ENCODE measurements around the gene NRG2. TPM values are rescaled to one million over a fixed set of nuclear protein-coding genes. Genes with fewer than 3 reads are reported as not detected.

NRG2 gene
- total RNA-seq, 4 donors from 2014 or later: 0.66 to 4.9 (median 2.5) TPM

GRCh38 chr5:140014751-140015150 lies 28.3 kb downstream of the NRG2 start:
- no peaks in the 10 kb centered on the region for H3K9me3 ChIP-seq
- no peaks in the 10 kb centered on the region for H3K36me3 ChIP-seq
- no peak for TF ChIP-seq CTCF (IDR thresholded peaks at IDR 0.05)
- TF ChIP-seq POLR2A (IDR thresholded peaks at IDR 0.05): no peak
- DNase-seq: no peak
- peaks cover 0 to 14% (median 0%) of the 10 kb centered on the region in 4 donors for H3K27me3 ChIP-seq
- 85 to 89% methylated on average over 2 of the region's 2 CpGs for WGBS, 2 donors
- no peaks in the 10 kb centered on the region for H3K4me1 ChIP-seq
- intact Hi-C loops (cut with DNase I): no loop called here
- H3K4me3 ChIP-seq: no peak overlapping the region
- H3K27ac ChIP-seq: no peak overlapping the region

DNA sequence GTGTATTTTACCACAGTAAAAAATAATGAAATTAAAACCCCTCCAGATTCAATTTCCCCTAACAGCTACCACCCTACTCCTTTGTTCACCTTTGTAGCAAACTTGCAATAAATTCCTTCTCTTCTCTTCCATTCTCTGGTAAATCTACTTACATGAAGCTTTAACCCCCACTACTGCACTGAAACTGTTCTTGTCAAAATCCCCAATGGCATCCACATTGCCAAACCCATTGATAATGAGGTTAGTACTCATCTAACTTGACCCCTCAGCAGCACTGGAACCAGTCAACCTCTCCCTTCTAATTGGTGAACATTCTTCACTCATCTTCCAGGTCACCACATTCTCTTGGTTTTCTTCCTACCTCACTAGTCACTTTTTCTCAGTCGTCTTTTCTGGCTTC lies 29.6 kb downstream of the NRG2 start:
- Histone ChIP-seq H3K27ac (no peak overlapping the region), H3K4me1 (no peaks in the 10 kb centered on the region), H3K27me3 (peaks cover 0 to 14% (median 0%) of the 10 kb centered on the region in 4 donors), H3K36me3 (no peaks in the 10 kb centered on the region), H3K4me3 (no peak overlapping the region), H3K9me3 (no peaks in the 10 kb centered on the region)
- DNase-seq: no peak
- TF ChIP-seq POLR2A (IDR thresholded peaks at IDR 0.05) (no peak), CTCF (IDR thresholded peaks at IDR 0.05) (no peak)
- intact Hi-C loops (cut with DNase I): no loop called here
- WGBS, 2 donors: 71 to 88% methylated on average over 1 of the region's 1 CpG

DNA sequence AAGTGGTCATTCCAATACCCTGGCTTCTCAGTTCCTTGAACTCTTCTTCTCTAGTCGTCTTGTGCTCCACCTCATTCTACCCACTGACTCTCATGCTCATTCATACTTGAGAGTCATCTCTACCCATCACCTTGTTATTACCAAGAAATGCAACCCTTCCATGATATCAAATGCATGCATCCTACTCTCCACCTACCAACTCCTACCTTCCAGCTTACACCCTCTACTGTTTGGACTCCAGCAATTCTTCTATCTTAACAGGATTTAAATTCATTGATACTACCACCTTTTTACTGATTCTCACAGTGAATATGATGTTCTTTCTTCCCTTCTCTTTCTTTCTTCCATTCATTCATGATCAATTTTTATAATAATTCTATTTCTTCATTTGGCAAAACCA lies 30.7 kb downstream of the NRG2 start:
- Histone ChIP-seq H3K27ac (no peak overlapping the region), H3K9me3 (no peaks in the 10 kb centered on the region), H3K4me3 (no peak overlapping the region), H3K27me3 (peaks cover 0 to 14% (median 0%) of the 10 kb centered on the region in 4 donors), H3K36me3 (no peaks in the 10 kb centered on the region), H3K4me1 (no peaks in the 10 kb centered on the region)
- TF ChIP-seq CTCF (IDR thresholded peaks at IDR 0.05) (no peak), POLR2A (IDR thresholded peaks at IDR 0.05) (no peak)
- intact Hi-C loops (cut with DNase I): no loop called here
- 72 to 73% methylated on average over 1 of the region's 1 CpG for WGBS, 2 donors
- no peak for DNase-seq

GRCh38 chr5:140011297-140011802 lies 31.7 kb downstream of the NRG2 start:
- Histone ChIP-seq H3K27ac (no peak overlapping the region), H3K4me1 (no peaks in the 10 kb centered on the region), H3K36me3 (no peaks in the 10 kb centered on the region), H3K4me3 (no peak overlapping the region), H3K27me3 (peaks cover 0 to 14% (median 0%) of the 10 kb centered on the region in 4 donors), H3K9me3 (no peaks in the 10 kb centered on the region)
- WGBS, 2 donors: 59 to 72% methylated on average over 3 of the region's 3 CpGs
- no peak for TF ChIP-seq CTCF (IDR thresholded peaks at IDR 0.05)
- TF ChIP-seq POLR2A (IDR thresholded peaks at IDR 0.05): no peak
- DNase-seq: no peak
- intact Hi-C loops (cut with DNase I): no loop called here

DNA sequence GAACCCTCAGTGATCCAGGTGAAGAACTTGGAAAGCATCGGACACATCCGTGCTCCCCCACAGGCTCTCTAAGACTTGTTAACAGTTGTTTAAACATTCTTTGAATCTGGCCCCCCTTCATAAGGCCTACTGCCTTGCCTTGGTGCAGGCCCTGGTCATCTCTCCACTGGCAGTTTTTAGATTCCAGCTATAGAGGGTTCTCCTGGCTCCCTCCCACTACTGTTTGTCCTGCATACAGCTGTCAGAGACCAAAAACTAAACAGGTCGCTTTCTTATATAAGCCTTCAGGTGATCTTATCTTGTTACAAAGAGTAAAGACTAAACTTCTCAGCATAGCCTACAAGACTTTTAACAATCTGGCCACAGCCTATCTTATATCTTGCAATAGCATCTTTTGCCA lies 32.3 kb downstream of the NRG2 start:
- Histone ChIP-seq H3K36me3 (no peaks in the 10 kb centered on the region), H3K9me3 (no peaks in the 10 kb centered on the region), H3K27ac (no peak overlapping the region), H3K4me3 (no peak overlapping the region), H3K4me1 (no peaks in the 10 kb centered on the region), H3K27me3 (peaks cover 0 to 14% (median 0%) of the 10 kb centered on the region in 4 donors)
- intact Hi-C loops (cut with DNase I): no loop called here
- WGBS, 2 donors: 91 to 95% methylated on average over 3 of the region's 3 CpGs
- no peak for TF ChIP-seq POLR2A (IDR thresholded peaks at IDR 0.05)
- TF ChIP-seq CTCF (IDR thresholded peaks at IDR 0.05): no peak
- DNase-seq: no peak

Measured in esophagus squamous epithelium (tissue), 5 donors.